Bone marrow (tissue), 2 donors: ENCODE data around the gene AFF1.
"Not testable (repeated sequence)": the region's sequence is repeated elsewhere in the genome, so short reads cannot be mapped to it uniquely, and the experiment has no call there.

Experiments used
- DNase-seq, 2 donors: peaks; one replicate each; lab custom pipeline; 2025; lab: John Stamatoyannopoulos, UW

The AFF1 gene

GRCh38 chr4:86977621-86978184 is 42.9 kb downstream of the AFF1 start:
- DNase-seq, result peak in 1 of 2 donors; percentile 41

GRCh38 chr4:86978709-86979108 is 43.9 kb downstream of the AFF1 start:
- DNase-seq, result no peak

GRCh38 chr4:86980230-86980629 is 45.4 kb downstream of the AFF1 start:
- no peak for DNase-seq

GRCh38 chr4:86981789-86982188 is 47.0 kb downstream of the AFF1 start:
- DNase-seq, result peak in 1 of 2 donors; percentile 82

GRCh38 chr4:86985852-86986251 is 51.0 kb downstream of the AFF1 start:
- DNase-seq, result not testable (repeated sequence)

- DNase-seq, result not testable (repeated sequence)
Measured at GRCh38 chr4:86989658-86990057, 54.8 kb downstream of the AFF1 start.

- DNase-seq, result no peak
Measured at GRCh38 chr4:86990510-86990909, 55.7 kb downstream of the AFF1 start.

- no peak for DNase-seq
Measured at GRCh38 chr4:86991994-86992393, 57.2 kb downstream of the AFF1 start.

GRCh38 chr4:86993909-86994681 is 59.3 kb downstream of the AFF1 start:
- no peak for DNase-seq

- DNase-seq, result no peak
Measured at GRCh38 chr4:86994686-86995085, 59.9 kb downstream of the AFF1 start.

GRCh38 chr4:86996510-86996909 is 61.7 kb downstream of the AFF1 start:
- not testable (repeated sequence) for DNase-seq

GRCh38 chr4:86999136-86999643 is 64.4 kb downstream of the AFF1 start:
- DNase-seq, result peak in 1 of 2 donors; percentile 45

GRCh38 chr4:87002682-87003043 is 67.9 kb downstream of the AFF1 start:
- DNase-seq, result no peak

GRCh38 chr4:87003266-87003665 is 68.5 kb downstream of the AFF1 start:
- no peak for DNase-seq

- no peak for DNase-seq
Measured at GRCh38 chr4:87005369-87005689, 70.5 kb downstream of the AFF1 start.

GRCh38 chr4:87005690-87006425 is 71.0 kb downstream of the AFF1 start:
- peak in 1 of 2 donors; percentile 34 for DNase-seq

GRCh38 chr4:87006426-87006675 is 71.5 kb downstream of the AFF1 start:
- peak in 1 of 2 donors; percentile 91 for DNase-seq

GRCh38 chr4:87006676-87007527 is 72.1 kb downstream of the AFF1 start:
- peak; percentile 91 to 94 for DNase-seq

GRCh38 chr4:87007528-87008446 is 73.0 kb downstream of the AFF1 start:
- no peak for DNase-seq

- DNase-seq, result peak in 1 of 2 donors; percentile 29
Measured at GRCh38 chr4:87009095-87009648, 74.4 kb downstream of the AFF1 start.

- DNase-seq, result no peak
Measured at GRCh38 chr4:87010192-87010591, 75.4 kb downstream of the AFF1 start.
